Suprapubic skin (tissue), 4 donors: ENCODE results near the gene COL8A2. TPM values are rescaled to one million over a fixed set of nuclear protein-coding genes. Genes with fewer than 3 reads are reported as not detected.

ENCODE experiments used
- DNase-seq, 2 donors: peaks; one replicate each; pipeline ENCODE4 v3.0.0-alpha.2; 2019; ENCODE audit warnings: low spot score in 2 of 2
- H3K27ac ChIP-seq: fragments of 200-600 bp; sonication (generic); one replicate; pipeline ENCODE4 v1.5.1; 2019
- H3K27me3 ChIP-seq: fragments of 200-600 bp; sonication (generic); one replicate; pipeline ENCODE4 v1.5.1; 2019
- H3K36me3 ChIP-seq: fragments of 200-600 bp; sonication (generic); one replicate; pipeline ENCODE4 v1.5.1; 2019
- H3K4me1 ChIP-seq: fragments of 200-600 bp; sonication (generic); one replicate; pipeline ENCODE4 v1.5.1; 2019
- H3K4me3 ChIP-seq: fragments of 200-600 bp; sonication (generic); one replicate; pipeline ENCODE4 v1.5.1; 2019; ENCODE audit warnings: mild to moderate bottlenecking
- H3K9me3 ChIP-seq: fragments of 200-600 bp; sonication (generic); one replicate; pipeline ENCODE4 v1.5.1; 2019
- EP300 ChIP-seq: sonication (generic); formaldehyde crosslinking; IDR thresholded peaks from one replicate; pipeline ENCODE4 v1.6.1; 2017; ENCODE audit warnings: antibody characterized with exemption
- POLR2A ChIP-seq, 2 donors: fragments of 450-650 bp; IDR thresholded peaks; one replicate each; pipeline ENCODE4 v1.6.1; 2017; ENCODE audit warnings: antibody characterized with exemption in 2 of 2, mild to moderate bottlenecking in 2 of 2, moderate library complexity in 2 of 2
- POLR2AphosphoS5 ChIP-seq, 3 donors: sonication (generic); formaldehyde crosslinking; IDR thresholded peaks; one replicate each; pipeline ENCODE4 v1.6.1; 2017; ENCODE audit warnings: antibody characterized with exemption in 3 of 3
- WGBS: methylation state at CpG from one replicate; pipeline ENCODE4 v1.1.5; 2018; 5-methylcytosine and 5-hydroxymethylcytosine counted together
- total RNA-seq, 4 donors: library from RNA; depleted of rRNA; stranded (reverse); fragments of >200 nt; gene quantifications; one replicate each; pipeline ENCODE4 v1.1.0, GENCODE V29; 2016
- TF ChIP-seq, protein P1 (sequence below), 2 donors: fragments of 200-600 bp in 1 of 2; fragments of 450-650 bp in 1 of 2; sonication (generic) in 1 of 2; IDR thresholded peaks; one replicate each; pipeline ENCODE4 v1.5.1; 2016 to 2019; ENCODE audit warnings: antibody characterized with exemption in 2 of 2, mild to moderate bottlenecking in 1 of 2, moderate library complexity in 1 of 2

The COL8A2 gene
- total RNA-seq, 4 donors from 2014 or later: 4.9 to 5.6 (median 5.2) TPM

DNA sequence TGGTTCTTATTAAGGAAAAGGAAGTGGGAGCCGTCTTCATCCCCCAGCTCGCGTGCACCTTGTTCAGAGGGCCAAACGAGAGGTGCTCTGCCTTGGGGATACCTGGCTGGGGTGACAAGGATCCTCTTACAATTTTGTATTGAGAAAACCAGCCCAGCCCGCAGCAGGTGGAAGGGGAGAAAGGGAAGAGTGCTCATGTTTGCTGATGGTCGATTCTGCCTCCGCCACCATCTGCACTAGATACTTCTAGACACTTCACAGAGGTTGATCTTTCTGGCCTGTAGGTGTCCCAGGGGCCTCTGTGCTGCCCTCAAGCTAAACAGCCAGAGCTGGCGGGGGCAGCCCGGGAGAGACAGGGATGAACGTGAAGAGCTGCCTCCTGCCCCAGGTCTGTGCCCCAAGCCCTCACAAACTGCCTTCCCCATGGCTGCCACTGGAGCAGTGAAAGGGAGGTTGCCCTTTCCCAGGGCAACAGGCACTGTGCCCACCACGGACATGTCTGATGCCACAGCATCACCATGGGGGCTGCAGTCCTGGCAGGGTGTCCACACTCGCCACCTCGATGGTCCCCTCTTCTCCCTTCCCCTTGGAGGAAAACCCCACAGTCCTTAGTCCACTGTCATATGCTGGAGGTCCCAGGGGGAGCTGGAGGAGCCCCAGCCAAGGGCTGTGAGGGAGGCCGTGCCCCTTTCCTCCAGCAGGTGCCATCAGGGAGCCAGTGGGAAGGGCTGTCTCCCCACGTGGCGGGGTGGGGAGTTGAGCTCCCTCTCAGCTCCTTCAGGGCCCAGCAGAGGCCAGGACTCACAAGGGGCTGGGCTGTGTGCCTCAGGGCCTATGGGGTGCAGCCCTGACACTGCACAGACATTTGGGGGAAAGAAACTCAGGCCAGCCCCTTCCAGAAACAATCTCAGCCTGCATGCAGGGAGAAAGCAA is 28.3 kb downstream of the COL8A2 start:
- DNase-seq: no peak
- Histone ChIP-seq H3K4me3 (no peak overlapping the region), H3K4me1 (peaks cover 28% of the 10 kb centered on the region), H3K27me3 (no peaks in the 10 kb centered on the region), H3K27ac (peak overlapping the region; percentile 39), H3K9me3 (no peaks in the 10 kb centered on the region), H3K36me3 (peaks cover 28% of the 10 kb centered on the region)
- 77% methylated on average over 15 of the region's 16 CpGs for WGBS
- TF ChIP-seq, protein P1, sequence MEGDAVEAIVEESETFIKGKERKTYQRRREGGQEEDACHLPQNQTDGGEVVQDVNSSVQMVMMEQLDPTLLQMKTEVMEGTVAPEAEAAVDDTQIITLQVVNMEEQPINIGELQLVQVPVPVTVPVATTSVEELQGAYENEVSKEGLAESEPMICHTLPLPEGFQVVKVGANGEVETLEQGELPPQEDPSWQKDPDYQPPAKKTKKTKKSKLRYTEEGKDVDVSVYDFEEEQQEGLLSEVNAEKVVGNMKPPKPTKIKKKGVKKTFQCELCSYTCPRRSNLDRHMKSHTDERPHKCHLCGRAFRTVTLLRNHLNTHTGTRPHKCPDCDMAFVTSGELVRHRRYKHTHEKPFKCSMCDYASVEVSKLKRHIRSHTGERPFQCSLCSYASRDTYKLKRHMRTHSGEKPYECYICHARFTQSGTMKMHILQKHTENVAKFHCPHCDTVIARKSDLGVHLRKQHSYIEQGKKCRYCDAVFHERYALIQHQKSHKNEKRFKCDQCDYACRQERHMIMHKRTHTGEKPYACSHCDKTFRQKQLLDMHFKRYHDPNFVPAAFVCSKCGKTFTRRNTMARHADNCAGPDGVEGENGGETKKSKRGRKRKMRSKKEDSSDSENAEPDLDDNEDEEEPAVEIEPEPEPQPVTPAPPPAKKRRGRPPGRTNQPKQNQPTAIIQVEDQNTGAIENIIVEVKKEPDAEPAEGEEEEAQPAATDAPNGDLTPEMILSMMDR (IDR thresholded peaks at IDR 0.05): peak in 1 of 2 donors; percentile 21
- no peak for TF ChIP-seq POLR2AphosphoS5 (IDR thresholded peaks at IDR 0.05)

- peaks cover 32% of the 10 kb centered on the region for H3K36me3 ChIP-seq
- 78% methylated on average over 7 of the region's 15 CpGs for WGBS
- no peaks in the 10 kb centered on the region for H3K27me3 ChIP-seq
- TF ChIP-seq, protein P1 (IDR thresholded peaks at IDR 0.05): no peak
- TF ChIP-seq POLR2AphosphoS5 (IDR thresholded peaks at IDR 0.05) (no peak), POLR2A (IDR thresholded peaks at IDR 0.05) (no peak), EP300 (no peak)
- peaks cover 31% of the 10 kb centered on the region for H3K4me1 ChIP-seq
- peak overlapping the region; percentile 39 for H3K27ac ChIP-seq
- no peak for DNase-seq
- no peaks in the 10 kb centered on the region for H3K9me3 ChIP-seq
- H3K4me3 ChIP-seq: no peak overlapping the region
Measured at GRCh38 chr1:36095760-36096405, 29.1 kb downstream of the COL8A2 start.

GRCh38 chr1:36094621-36095061 is 30.4 kb downstream of the COL8A2 start:
- H3K27ac ChIP-seq: peak overlapping the region; percentile 14
- H3K36me3 ChIP-seq: peaks cover 32% of the 10 kb centered on the region
- H3K27me3 ChIP-seq: no peaks in the 10 kb centered on the region
- peaks cover 33% of the 10 kb centered on the region for H3K4me1 ChIP-seq
- no peaks in the 10 kb centered on the region for H3K9me3 ChIP-seq
- TF ChIP-seq POLR2AphosphoS5 (IDR thresholded peaks at IDR 0.05) (no peak), POLR2A (IDR thresholded peaks at IDR 0.05) (no peak), EP300 (no peak)
- TF ChIP-seq, protein P1 (IDR thresholded peaks at IDR 0.05): no peak
- WGBS: 64% methylated on average over 8 of the region's 8 CpGs
- peak; percentile 46 to 80 for DNase-seq
- H3K4me3 ChIP-seq: no peak overlapping the region

GRCh38 chr1:36093929-36094328 is 31.1 kb downstream of the COL8A2 start:
- Histone ChIP-seq H3K27me3 (no peaks in the 10 kb centered on the region), H3K9me3 (no peaks in the 10 kb centered on the region), H3K4me3 (no peak overlapping the region), H3K27ac (peak overlapping the region; percentile 17), H3K36me3 (peaks cover 32% of the 10 kb centered on the region), H3K4me1 (peaks cover 38% of the 10 kb centered on the region)
- peak; percentile 67 to 78 for DNase-seq
- 50% methylated on average over 2 of the region's 3 CpGs for WGBS
- TF ChIP-seq, protein P1 (IDR thresholded peaks at IDR 0.05): no peak
- TF ChIP-seq POLR2AphosphoS5 (IDR thresholded peaks at IDR 0.05): no peak
- no peak for TF ChIP-seq EP300
- no peak for TF ChIP-seq POLR2A (IDR thresholded peaks at IDR 0.05)

- Histone ChIP-seq H3K27ac (peak overlapping the region; percentile 17), H3K27me3 (no peaks in the 10 kb centered on the region)
Measured at GRCh38 chr1:36093226-36093625, 31.8 kb downstream of the COL8A2 start.

More at GRCh38 chr1:36093226-36093625, 31.8 kb downstream of the COL8A2 start:
- TF ChIP-seq POLR2A (IDR thresholded peaks at IDR 0.05) (no peak), POLR2AphosphoS5 (IDR thresholded peaks at IDR 0.05) (no peak), EP300 (no peak)
- TF ChIP-seq, protein P1 (IDR thresholded peaks at IDR 0.05): no peak
- no peak overlapping the region for H3K4me3 ChIP-seq
- no peaks in the 10 kb centered on the region for H3K9me3 ChIP-seq
- peaks cover 32% of the 10 kb centered on the region for H3K36me3 ChIP-seq
- peak in 1 of 2 donors; percentile 50 for DNase-seq
- peaks cover 42% of the 10 kb centered on the region for H3K4me1 ChIP-seq
- WGBS: 75% methylated on average over 7 of the region's 7 CpGs
